Kidney (tissue), 14 donors: ENCODE data around the gene TMEM200C. TPM values are rescaled to one million over a fixed set of nuclear protein-coding genes. Genes with fewer than 3 reads are reported as not detected.

Experiments used
- DNase-seq, 5 donors: peaks; one replicate each; pipeline ENCODE4 v3.0.0-alpha.2; 2013 to 2020
- FAIRE-seq: peaks from 2 replicates; lab custom pipeline; 2012; peaks lifted over from hg19 to GRCh38; lab: Jason Lieb, UNC
- H3K27ac ChIP-seq, 2 donors: one replicate each; pipeline ENCODE4 v1.7.0; 2013; ENCODE audit warnings: low read depth in 2 of 2, low read length in 2 of 2, inconsistent platforms in 1 of 2
- H3K27me3 ChIP-seq: one replicate; pipeline ENCODE4 v1.7.1; 2013; ENCODE audit warnings: low read length, inconsistent platforms; ENCODE audit not compliant: control insufficient read depth, insufficient read depth
- H3K36me3 ChIP-seq, 3 donors: one replicate each; pipeline versions ENCODE4 v1.7.0 to v1.7.1; 2013; ENCODE audit warnings: low read length in 3 of 3, control low read depth in 1 of 3, inconsistent platforms in 1 of 3; ENCODE audit not compliant: insufficient read depth in 3 of 3, control insufficient read depth in 2 of 3
- H3K4me1 ChIP-seq, 3 donors: one replicate each; pipeline versions ENCODE4 v1.7.0 to v1.7.1; 2013; ENCODE audit warnings: low read length in 3 of 3, inconsistent platforms in 1 of 3, low read depth in 1 of 3; ENCODE audit not compliant: control insufficient read depth in 2 of 3, insufficient read depth in 2 of 3
- H3K4me3 ChIP-seq, 3 donors: one replicate each; pipeline versions ENCODE4 v1.7.0 to v1.8.1; 2013; ENCODE audit warnings: low read length in 3 of 3, control low read depth in 1 of 3, inconsistent platforms in 1 of 3
- H3K9ac ChIP-seq, 3 donors: one replicate each; pipeline versions ENCODE4 v1.7.0 to v1.7.1; 2013; ENCODE audit warnings: low read length in 3 of 3, control low read depth in 1 of 3, inconsistent platforms in 1 of 3
- H3K9me3 ChIP-seq, 3 donors: one replicate each; pipeline versions ENCODE4 v1.7.0 to v1.7.1; 2013; ENCODE audit warnings: low read length in 3 of 3, control low read depth in 1 of 3, inconsistent platforms in 1 of 3; ENCODE audit not compliant: control insufficient read depth in 2 of 3, insufficient read depth in 1 of 3
- intact Hi-C: fragments of 100-400 bp; cut with DNase I; formaldehyde crosslinking; loops from one replicate; pipeline ENCODE4 v1.11.1; 2022
- polyA plus RNA-seq: library from polyadenylated mRNA; stranded (reverse); fragments of 350-450 nt; fragmentation: Illumina TruSeq; extraction: RNeasy Lipid Tissue Mini Kit (QIAGEN cat#74804); gene quantifications from one replicate; pipeline ENCODE4 v1.2.3, GENCODE V29; 2014; ENCODE audit warnings: low read depth, low replicate concordance; ENCODE audit not compliant: insufficient read depth
- total RNA-seq: library from RNA; stranded (reverse); fragmentation: NEBNext Ultra II Directional; extraction: Animal tissue kit (Norgen Biotek cat#: 25700); gene quantifications from one replicate; pipeline ENCODE4 v1.2.1, GENCODE V29; 2021
- TF ChIP-seq, protein P1 (sequence below): IDR thresholded peaks from 3 replicates; pipeline ENCODE4 v1.5.1; 2012; ENCODE audit warnings: mild to moderate bottlenecking, moderate library complexity, borderline replicate concordance; ENCODE audit not compliant: insufficient read depth; ENCODE audit errors: extremely low read depth
- donor health status: control.
- donor health status: control.
- donor health status: control.
- donor health status: control.
- donor health status: control.
- donor health status: DM: yes; HTN: yes; CAD: no.
- donor health status: Normal renal cell carcinoma (clear cell type).

Gene TMEM200C
- total and polyA plus RNA-seq, 2 donors from 2014 or later = 0.31 to 2.1 TPM

DNA sequence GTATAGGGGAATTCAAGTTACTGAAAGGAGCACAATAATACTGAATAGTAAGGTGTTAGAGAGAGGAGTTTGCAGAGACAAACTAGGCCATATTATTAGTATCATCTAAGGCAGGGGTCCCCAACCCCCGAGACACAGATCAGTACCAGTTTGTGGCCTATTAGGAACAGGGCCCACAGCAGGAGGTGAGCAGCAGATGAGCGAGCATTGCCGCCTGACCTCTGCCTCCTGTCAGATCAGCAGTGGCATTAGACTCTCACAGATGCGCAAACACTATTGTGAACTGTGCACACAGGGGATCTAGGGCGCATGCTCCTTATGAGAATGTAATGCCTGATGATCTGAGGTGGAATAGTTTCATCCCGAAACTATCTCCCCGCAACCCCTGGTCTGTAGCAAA, 41.8 kb upstream of the TMEM200C start:
- FAIRE-seq (no peak), DNase-seq (no peak)
- TF ChIP-seq, protein P1, sequence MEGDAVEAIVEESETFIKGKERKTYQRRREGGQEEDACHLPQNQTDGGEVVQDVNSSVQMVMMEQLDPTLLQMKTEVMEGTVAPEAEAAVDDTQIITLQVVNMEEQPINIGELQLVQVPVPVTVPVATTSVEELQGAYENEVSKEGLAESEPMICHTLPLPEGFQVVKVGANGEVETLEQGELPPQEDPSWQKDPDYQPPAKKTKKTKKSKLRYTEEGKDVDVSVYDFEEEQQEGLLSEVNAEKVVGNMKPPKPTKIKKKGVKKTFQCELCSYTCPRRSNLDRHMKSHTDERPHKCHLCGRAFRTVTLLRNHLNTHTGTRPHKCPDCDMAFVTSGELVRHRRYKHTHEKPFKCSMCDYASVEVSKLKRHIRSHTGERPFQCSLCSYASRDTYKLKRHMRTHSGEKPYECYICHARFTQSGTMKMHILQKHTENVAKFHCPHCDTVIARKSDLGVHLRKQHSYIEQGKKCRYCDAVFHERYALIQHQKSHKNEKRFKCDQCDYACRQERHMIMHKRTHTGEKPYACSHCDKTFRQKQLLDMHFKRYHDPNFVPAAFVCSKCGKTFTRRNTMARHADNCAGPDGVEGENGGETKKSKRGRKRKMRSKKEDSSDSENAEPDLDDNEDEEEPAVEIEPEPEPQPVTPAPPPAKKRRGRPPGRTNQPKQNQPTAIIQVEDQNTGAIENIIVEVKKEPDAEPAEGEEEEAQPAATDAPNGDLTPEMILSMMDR = no peak
- Histone ChIP-seq H3K27ac (no peak overlapping the region), H3K4me3 (no peak overlapping the region), H3K27me3 (no peaks in the 10 kb centered on the region), H3K4me1 (no peaks in the 10 kb centered on the region), H3K9ac (no peak overlapping the region), H3K36me3 (no peaks in the 10 kb centered on the region), H3K9me3 (no peaks in the 10 kb centered on the region)
- intact Hi-C loops = no loop called here

DNA sequence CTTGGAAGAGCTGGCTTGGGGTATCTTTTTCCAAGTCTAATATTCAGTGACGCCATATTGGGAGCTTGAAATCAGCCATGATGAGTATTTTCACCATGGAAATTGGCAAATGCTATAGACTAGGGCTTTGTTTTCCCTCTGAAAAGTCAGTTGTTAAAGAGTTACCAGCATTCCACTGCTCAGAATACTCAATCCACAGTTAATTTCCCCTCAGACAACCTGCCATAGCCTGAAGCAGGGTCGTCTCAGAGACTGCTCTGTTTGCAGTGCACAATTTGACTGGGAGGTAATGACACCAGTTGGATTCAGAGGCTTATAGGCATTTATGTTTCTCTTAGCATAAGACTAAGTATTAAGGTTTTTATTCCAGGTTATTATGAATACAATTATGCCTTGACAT, 35.5 kb upstream of the TMEM200C start:
- Histone ChIP-seq H3K4me3 (no peak overlapping the region), H3K27ac (no peak overlapping the region), H3K9me3 (peaks cover 0 to 4% (median 0%) of the 10 kb centered on the region in 3 donors), H3K27me3 (no peaks in the 10 kb centered on the region), H3K36me3 (no peaks in the 10 kb centered on the region), H3K4me1 (no peaks in the 10 kb centered on the region), H3K9ac (no peak overlapping the region)
- no peak for FAIRE-seq
- DNase-seq = peak in 1 of 5 donors; percentile 12
- TF ChIP-seq, protein P1 = no peak
- intact Hi-C loops = no loop called here

DNA sequence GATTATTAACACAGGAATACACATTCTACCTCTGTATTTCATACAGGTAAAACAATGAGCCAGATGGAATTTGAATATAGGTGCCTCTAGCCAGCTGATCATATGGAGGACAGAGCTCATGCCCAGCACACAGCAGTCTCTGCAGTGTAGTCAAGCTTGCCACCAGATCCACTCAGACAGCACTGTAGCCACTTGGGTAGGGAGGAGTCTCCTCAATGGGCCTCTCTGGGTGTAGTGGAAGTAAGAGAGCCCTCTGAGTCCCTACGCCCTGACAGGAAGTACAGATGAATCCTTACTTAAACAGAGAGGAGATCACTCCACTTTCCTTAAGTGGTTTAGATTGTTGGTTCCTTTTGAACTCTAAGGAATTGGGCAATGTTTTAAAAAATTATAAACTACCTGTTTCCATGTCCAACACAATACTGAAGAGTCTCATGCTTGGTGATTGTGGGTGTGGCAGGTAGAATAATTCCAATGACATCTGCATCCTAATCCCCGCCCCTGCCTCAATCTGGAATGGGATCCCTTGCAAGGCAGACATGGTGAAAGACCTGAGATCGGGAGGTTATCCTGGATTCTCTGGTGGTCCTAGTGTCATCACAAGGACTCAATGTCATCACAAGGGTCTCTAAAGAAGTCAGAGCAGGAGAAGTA, 23.0 kb upstream of the TMEM200C start:
- intact Hi-C loops = no loop called here
- Histone ChIP-seq H3K4me1 (no peaks in the 10 kb centered on the region), H3K27ac (no peak overlapping the region), H3K4me3 (no peak overlapping the region), H3K27me3 (no peaks in the 10 kb centered on the region), H3K36me3 (no peaks in the 10 kb centered on the region), H3K9me3 (no peaks in the 10 kb centered on the region), H3K9ac (no peak overlapping the region)
- TF ChIP-seq, protein P1 = no peak
- FAIRE-seq (no peak), DNase-seq (no peak)
